ENCODE results near the gene ANXA6.

- TF ChIP-seq POLR2AphosphoS5 (IDR thresholded peaks at IDR 0.05; ENCODE audit: low read length) = no peak
- no peak for TF ChIP-seq TBL1XR1 (IDR thresholded peaks at IDR 0.05; ENCODE audit: low read depth, low read length)
- TF ChIP-seq EZH2 (IDR thresholded peaks at IDR 0.05; ENCODE audit: borderline replicate concordance, control insufficient read depth, low read depth, low read length) = no peak
- TF ChIP-seq POLR2A (IDR thresholded peaks at IDR 0.05; ENCODE audit: low read depth, low read length) = no peak
- TF ChIP-seq PBX3 (IDR thresholded peaks at IDR 0.05; ENCODE audit: insufficient replicate concordance, low read depth, low read length) = no peak
- no peak for TF ChIP-seq BCL11A (IDR thresholded peaks at IDR 0.05; ENCODE audit: low read depth, low read length)
- TF ChIP-seq CEBPB (IDR thresholded peaks at IDR 0.05; ENCODE audit: borderline replicate concordance in 1 of 2, low read depth in 2 of 2, low read length in 2 of 2) = no peak
- TF ChIP-seq CTCF (IDR thresholded peaks at IDR 0.05 in 2 of 3, conservative IDR thresholded peaks at IDR 0.05 in 1 of 3; ENCODE audit: control insufficient read depth in 2 of 3, extremely low read depth in 1 of 3, insufficient read depth in 1 of 3, low read depth in 3 of 3, low read length in 3 of 3) = no peak
- no peak for TF ChIP-seq RAD21 (IDR thresholded peaks at IDR 0.05; ENCODE audit: insufficient read depth, low read depth, low read length)
Observed at GRCh38 chr5:151138114-151138513, 19.5 kb downstream of the ANXA6 start.
